ENCODE results near the gene CDKAL1.

Gene CDKAL1

GRCh38 chr6:20998748-20999448 is 464.6 kb downstream of the CDKAL1 start:
- no peak for DNase-seq (ENCODE audit: extremely low read depth in 1 of 2, low read depth in 1 of 2)

GRCh38 chr6:21000331-21000801 is 466.1 kb downstream of the CDKAL1 start:
- DNase-seq (ENCODE audit: extremely low read depth in 1 of 2, low read depth in 1 of 2): no peak

DNA sequence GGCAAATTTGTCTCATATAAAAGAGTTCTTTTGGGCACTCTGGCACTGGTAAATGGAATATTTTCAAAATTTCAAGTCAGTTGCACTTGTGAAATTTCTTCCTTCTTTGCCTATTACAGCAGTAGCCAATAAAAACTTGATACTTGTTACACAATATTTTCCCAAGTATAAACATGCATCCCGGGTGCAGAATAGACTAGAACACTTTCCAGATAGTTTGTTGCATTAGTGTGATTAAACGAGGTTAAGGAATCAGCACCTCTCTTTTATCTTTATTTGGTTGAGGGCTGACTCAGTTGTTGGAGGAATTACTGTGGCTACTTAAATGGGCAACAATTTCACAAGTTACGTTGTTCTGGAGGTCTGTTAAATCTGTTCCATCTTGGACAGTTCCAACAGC is 467.5 kb downstream of the CDKAL1 start:
- no peak for DNase-seq (ENCODE audit: extremely low read depth in 1 of 2, low read depth in 1 of 2)

- DNase-seq (ENCODE audit: extremely low read depth in 1 of 2, low read depth in 1 of 2): no peak
Measured at GRCh38 chr6:21003780-21004541, 469.7 kb downstream of the CDKAL1 start.

GRCh38 chr6:21005816-21006570 is 471.7 kb downstream of the CDKAL1 start:
- no peak for DNase-seq (ENCODE audit: extremely low read depth in 1 of 2, low read depth in 1 of 2)

- DNase-seq (ENCODE audit: extremely low read depth in 1 of 2, low read depth in 1 of 2): no peak
Measured at GRCh38 chr6:21019614-21020013, 485.4 kb downstream of the CDKAL1 start.

- DNase-seq (ENCODE audit: extremely low read depth in 1 of 2, low read depth in 1 of 2): no peak
Measured at GRCh38 chr6:21022343-21023107, 488.3 kb downstream of the CDKAL1 start.

DNA sequence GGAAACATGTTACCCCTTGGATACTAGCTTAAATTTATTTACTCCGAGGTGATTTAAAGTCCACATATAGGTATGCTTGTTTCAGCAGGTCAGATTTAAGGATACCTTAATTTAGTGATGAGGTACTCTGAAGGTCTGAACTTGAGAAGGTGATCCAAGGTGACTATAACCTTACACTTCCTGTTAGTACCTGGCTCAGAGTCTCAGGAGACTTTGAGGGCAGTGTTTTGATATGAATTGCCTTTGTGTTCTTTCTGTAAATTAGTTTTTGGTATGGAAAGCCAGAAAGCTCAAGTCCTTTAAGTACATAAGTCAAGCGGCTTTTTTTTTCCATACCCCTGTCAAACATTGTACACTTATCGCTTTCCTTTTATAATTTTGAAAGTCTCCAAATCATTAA is 489.0 kb downstream of the CDKAL1 start:
- DNase-seq (ENCODE audit: extremely low read depth in 1 of 2, low read depth in 1 of 2): no peak

DNA sequence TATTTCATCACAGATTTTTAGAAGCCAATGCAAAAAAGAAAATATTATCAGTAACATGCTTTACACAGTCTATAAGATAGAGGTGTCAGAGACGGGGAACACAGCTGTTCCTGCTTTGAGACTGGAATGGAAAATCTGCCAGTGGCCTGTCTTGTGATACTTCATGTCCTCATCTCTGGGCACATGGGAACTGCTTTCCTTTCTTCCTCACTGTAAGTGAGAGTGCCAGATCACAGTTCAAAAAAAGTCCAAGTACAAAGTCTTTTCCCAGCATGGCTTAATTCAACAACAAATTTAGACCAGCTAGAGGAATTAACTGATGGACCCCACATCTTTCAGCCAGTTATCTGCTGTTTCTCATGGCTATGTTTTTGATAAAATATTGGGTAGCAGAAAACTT is 490.4 kb downstream of the CDKAL1 start:
- no peak for DNase-seq (ENCODE audit: extremely low read depth in 1 of 2, low read depth in 1 of 2)

GRCh38 chr6:21026576-21027273 is 492.5 kb downstream of the CDKAL1 start:
- DNase-seq (ENCODE audit: extremely low read depth in 1 of 2, low read depth in 1 of 2): no peak

DNA sequence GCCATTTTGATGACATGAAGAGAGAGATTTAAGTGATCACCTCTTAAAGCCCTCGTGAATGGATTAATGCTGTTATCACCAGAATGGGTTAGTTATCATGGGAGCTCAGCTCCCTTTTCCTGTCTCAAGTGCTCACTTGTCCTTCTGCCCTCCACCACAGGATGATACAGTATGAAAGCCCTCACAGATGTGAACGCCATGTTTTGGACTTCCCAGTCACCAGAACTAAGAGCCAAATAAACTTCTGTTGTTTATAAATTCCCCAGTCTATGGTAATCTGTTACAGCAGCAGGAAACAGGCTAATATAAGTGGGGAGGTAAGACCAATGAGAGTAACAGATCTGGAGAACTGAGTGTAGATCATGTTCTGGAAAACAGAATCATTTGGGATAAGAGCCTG is 493.2 kb downstream of the CDKAL1 start:
- no peak for DNase-seq (ENCODE audit: extremely low read depth in 1 of 2, low read depth in 1 of 2)

- no peak for DNase-seq (ENCODE audit: extremely low read depth in 1 of 2, low read depth in 1 of 2)
Measured at GRCh38 chr6:21031182-21031581, 496.9 kb downstream of the CDKAL1 start.

- DNase-seq (ENCODE audit: extremely low read depth in 1 of 2, low read depth in 1 of 2): no peak
Measured at GRCh38 chr6:21033084-21033483, 498.8 kb downstream of the CDKAL1 start.

DNA sequence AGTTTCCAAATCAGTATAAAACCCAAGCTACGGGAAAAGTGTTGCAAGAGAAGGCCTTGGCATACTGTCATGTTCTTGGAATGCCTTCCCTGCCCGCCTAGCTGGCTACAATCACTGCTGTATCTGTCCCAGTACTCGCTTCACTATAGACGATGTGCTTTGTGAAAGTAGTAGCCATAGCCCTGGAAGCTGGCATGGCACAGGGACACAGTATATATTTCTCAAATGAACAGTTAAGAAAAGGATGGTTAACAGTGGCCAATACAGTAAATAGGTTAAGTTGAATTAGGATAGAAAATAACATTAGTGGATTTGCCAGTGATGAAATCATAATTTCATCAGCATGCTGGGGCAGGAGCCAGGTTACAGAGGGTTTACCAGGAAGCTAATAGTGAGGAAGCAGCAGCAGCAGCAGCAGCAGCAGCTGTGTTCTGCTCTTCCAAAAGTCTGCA is 499.3 kb downstream of the CDKAL1 start:
- DNase-seq (ENCODE audit: extremely low read depth in 1 of 2, low read depth in 1 of 2): no peak

DNA sequence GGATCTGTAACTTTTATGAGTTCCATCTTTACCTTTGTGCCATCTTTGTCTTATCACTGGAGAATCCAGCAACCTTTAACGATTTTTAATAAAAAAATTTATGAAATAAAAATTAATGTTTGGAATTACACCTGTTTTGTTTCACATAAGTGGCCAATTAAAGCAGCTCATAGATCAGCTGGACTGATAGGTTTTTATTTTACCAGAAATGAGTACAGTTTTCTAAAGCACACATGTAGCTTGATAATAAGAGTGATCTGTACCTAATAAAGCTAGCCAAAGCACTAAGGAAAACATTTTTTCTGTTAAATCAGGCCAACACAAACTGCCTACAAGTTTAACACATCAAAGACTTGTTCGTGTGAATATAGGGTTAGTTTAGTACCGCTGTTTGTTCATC is 500.1 kb downstream of the CDKAL1 start:
- no peak for DNase-seq (ENCODE audit: extremely low read depth in 1 of 2, low read depth in 1 of 2)

DNA sequence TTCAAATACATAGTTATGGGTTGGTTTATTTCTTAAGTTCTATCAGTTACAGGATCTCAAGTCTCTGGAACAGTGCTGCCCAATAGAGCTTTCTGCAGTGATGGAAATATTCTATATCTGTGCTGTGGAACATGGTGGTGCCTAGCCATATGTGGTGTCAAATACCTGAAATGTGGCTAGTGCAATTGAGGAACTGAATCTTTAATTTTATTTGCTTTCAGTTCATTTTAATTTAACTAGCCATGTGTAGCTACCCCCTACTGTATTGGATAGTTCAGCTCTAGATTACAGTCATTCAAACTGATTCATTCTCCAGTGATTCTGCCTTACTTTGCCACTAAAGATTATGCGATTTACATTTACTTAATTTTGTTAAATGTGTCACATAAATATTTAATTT is 503.2 kb downstream of the CDKAL1 start:
- DNase-seq (ENCODE audit: extremely low read depth in 1 of 2, low read depth in 1 of 2): no peak

DNA sequence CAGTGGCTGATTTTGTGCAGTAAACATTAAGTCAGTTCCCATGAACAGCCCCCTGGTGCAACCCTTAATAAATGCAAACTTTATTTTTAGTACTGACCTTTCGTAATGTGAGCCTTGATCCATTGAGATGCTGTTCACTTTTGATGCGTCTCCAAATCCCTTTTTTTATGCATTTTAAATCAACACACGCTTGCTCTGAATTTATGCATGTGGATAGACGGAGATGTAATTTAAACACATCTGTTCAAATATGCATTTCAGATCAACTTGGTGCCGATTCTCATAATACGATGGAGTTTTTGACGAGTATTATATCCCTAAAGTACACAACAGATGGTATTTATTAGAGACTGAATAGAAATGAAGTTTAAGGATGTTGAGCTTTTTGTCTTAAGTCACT is 505.7 kb downstream of the CDKAL1 start:
- DNase-seq (ENCODE audit: extremely low read depth in 1 of 2, low read depth in 1 of 2): no peak

- DNase-seq (ENCODE audit: extremely low read depth in 1 of 2, low read depth in 1 of 2): no peak
Measured at GRCh38 chr6:21045135-21045700, 511.0 kb downstream of the CDKAL1 start.

- no peak for DNase-seq (ENCODE audit: extremely low read depth in 1 of 2, low read depth in 1 of 2)
Measured at GRCh38 chr6:21046276-21046675, 512.0 kb downstream of the CDKAL1 start.

- no peak for DNase-seq (ENCODE audit: extremely low read depth in 1 of 2, low read depth in 1 of 2)
Measured at GRCh38 chr6:21048047-21048446, 513.8 kb downstream of the CDKAL1 start.

Measured in activated CD8-positive, alpha-beta memory T cell treated with anti-CD3 and anti-CD28 coated beads for 1 hour (primary cell).